VCaP (cell line): Measurements from ENCODE around the gene ZNF664.
"Not testable (repeated sequence)": the region's sequence is repeated elsewhere in the genome, so short reads cannot be mapped to it uniquely, and the experiment has no call there.

Experiments
- H3K27ac ChIP-seq: fragments of 450-650 bp; 2 replicates; pipeline ENCODE4 v1.5.1; 2017
- CTCF ChIP-seq: fragments of 450-650 bp; conservative IDR thresholded peaks from 2 replicates; pipeline ENCODE4 v1.5.1; 2017; ENCODE audit warnings: mild to moderate bottlenecking, moderate library complexity

The ZNF664 gene

GRCh38 chr12:123942238-123942653 lies 30.8 kb upstream of the ZNF664 start:
- no peak overlapping the region for H3K27ac ChIP-seq
- no peak for TF ChIP-seq CTCF

- no peak for TF ChIP-seq CTCF
- H3K27ac ChIP-seq: peak overlapping the region; percentile 28; the same call in 1 of the 2 replicates
These were observed 29.9 kb upstream of the ZNF664 start for GRCh38 chr12:123942911-123943648.

- TF ChIP-seq CTCF: no peak
- H3K27ac ChIP-seq: peak overlapping the region; percentile 28; the same call in 1 of the 2 replicates
These were observed 29.2 kb upstream of the ZNF664 start for GRCh38 chr12:123943816-123944215.

GRCh38 chr12:123944696-123945095 lies 28.3 kb upstream of the ZNF664 start:
- no peak overlapping the region for H3K27ac ChIP-seq
- no peak for TF ChIP-seq CTCF

- no peak overlapping the region for H3K27ac ChIP-seq
- TF ChIP-seq CTCF: no peak
These were observed 27.5 kb upstream of the ZNF664 start for GRCh38 chr12:123945287-123946151.

- H3K27ac ChIP-seq: no peak overlapping the region
- no peak for TF ChIP-seq CTCF
These were observed 26.9 kb upstream of the ZNF664 start for GRCh38 chr12:123946152-123946515.

GRCh38 chr12:123946516-123947505 lies 26.2 kb upstream of the ZNF664 start:
- H3K27ac ChIP-seq: not testable (repeated sequence)

- H3K27ac ChIP-seq: not testable (repeated sequence)
These were observed 25.5 kb upstream of the ZNF664 start for GRCh38 chr12:123947531-123947930.
